GM12878 (cell line): ENCODE measurements around the gene PRDM8. TPM values are rescaled to one million over a fixed set of nuclear protein-coding genes. Genes with fewer than 3 reads are reported as not detected.

Experiments used
- ATAC-seq: fragments of 200-7000 bp; cut with Tn5 transposase; 3 replicates; pipeline ENCODE4 v1.9.1; 2020; ENCODE audit warnings: mild to moderate bottlenecking, moderate library complexity
- BruUV-seq: library from RNA; stranded (reverse); fragments of 400-500 nt; replicated peaks from 2 replicates; lab custom pipeline; 2021; lab: Mats Ljungman, UMichigan
- CTCF ChIA-PET: fragments of 300-600 bp; sonication (Branson Sonifier 250); formaldehyde crosslinking; extraction: SDS; loops from one replicate; lab custom pipeline; 2021; ENCODE audit warnings: inconsistent platforms; lab: Yijun Ruan, JAX
- POLR2A ChIA-PET: fragments of 350-600 bp; formaldehyde crosslinking; extraction: SDS; loops from one replicate; lab custom pipeline; 2021; ENCODE audit warnings: inconsistent platforms; lab: Charles Lee
- RAD21 ChIA-PET: fragments of 300-600 bp; sonication (Branson Sonifier 250); formaldehyde crosslinking; loops from one replicate; lab custom pipeline; 2023; ENCODE audit warnings: antibody characterized with exemption; ENCODE audit not compliant: unreplicated experiment; lab: Charles Lee
- SMC1A ChIA-PET: fragments of 300-600 bp; sonication (Branson Sonifier 250); formaldehyde crosslinking; loops from one replicate; lab custom pipeline; 2023; ENCODE audit not compliant: unreplicated experiment, uncharacterized antibody; lab: Charles Lee
- DNase-seq: peaks from one replicate; pipeline ENCODE4 v3.0.0-alpha.2; 2011; ENCODE audit warnings: low read depth, low spot score
- FAIRE-seq: peaks from 3 replicates; lab custom pipeline; 2011; peaks lifted over from hg19 to GRCh38; lab: Jason Lieb, UNC
- H2AFZ ChIP-seq: 2 replicates; pipeline ENCODE4 v1.6.0; 2011; ENCODE audit warnings: low read depth, low read length, control low read depth; ENCODE audit not compliant: control insufficient read depth
- H3K27ac ChIP-seq: 2 replicates; pipeline ENCODE4 v1.5.1; 2011; ENCODE audit warnings: control low read depth; ENCODE audit not compliant: control insufficient read depth, insufficient read depth
- H3K27me3 ChIP-seq, 2 experiments: replicated peaks in 1 of 2; 2 replicates each; pipeline versions ENCODE4 v1.6.0 to v1.6.1; 2011; ENCODE audit warnings: low read length in 1 of 2; ENCODE audit not compliant: control insufficient read depth in 2 of 2, insufficient read depth in 2 of 2
- H3K36me3 ChIP-seq, 2 experiments: 2 replicates each; pipeline ENCODE4 v1.5.1; 2011; ENCODE audit warnings: low read length in 1 of 2; ENCODE audit not compliant: control insufficient read depth in 2 of 2, insufficient read depth in 2 of 2
- H3K4me1 ChIP-seq: 2 replicates; pipeline ENCODE4 v1.6.1; 2011; ENCODE audit warnings: mild to moderate bottlenecking, low read length, moderate library complexity, mixed read lengths; ENCODE audit not compliant: control insufficient read depth, insufficient read depth
- H3K4me2 ChIP-seq: 2 replicates; pipeline ENCODE4 v1.6.0; 2011; ENCODE audit warnings: control low read depth; ENCODE audit not compliant: control insufficient read depth, insufficient read depth
- H3K4me3 ChIP-seq: fragments of 200-600 bp; sonication (generic); 2 replicates; pipeline ENCODE4 v1.5.1; 2016
- H3K79me2 ChIP-seq: 2 replicates; pipeline ENCODE4 v1.6.0; 2011; ENCODE audit warnings: low read length; ENCODE audit not compliant: control insufficient read depth, insufficient read depth
- H3K9ac ChIP-seq: 2 replicates; pipeline ENCODE4 v1.8.0; 2011; ENCODE audit warnings: low read length, control low read depth, mixed read lengths; ENCODE audit not compliant: control insufficient read depth, insufficient read depth
- H3K9me3 ChIP-seq: replicated peaks from 3 replicates; pipeline ENCODE4 v1.5.1; 2011; ENCODE audit warnings: mild to moderate bottlenecking, low read length; ENCODE audit not compliant: control insufficient read depth, insufficient read depth
- H4K20me1 ChIP-seq: 2 replicates; pipeline ENCODE4 v1.6.0; 2011; ENCODE audit not compliant: control insufficient read depth, insufficient read depth
- PKNOX1 ChIP-seq: fragments of 450-650 bp; IDR thresholded peaks from 2 replicates; pipeline ENCODE4 v1.6.1; 2016; ENCODE audit warnings: mild to moderate bottlenecking
- ZNF217 ChIP-seq: fragments of 450-650 bp; IDR thresholded peaks from 2 replicates; pipeline ENCODE4 v1.6.1; 2017; ENCODE audit warnings: antibody characterized with exemption, mild to moderate bottlenecking
- ZZZ3 ChIP-seq: IDR thresholded peaks from 2 replicates; pipeline ENCODE4 v1.6.1; 2011; ENCODE audit warnings: low read depth; ENCODE audit not compliant: control insufficient read depth, insufficient read length
- in situ Hi-C: fragments of 300-500 bp; cut with MboI; formaldehyde crosslinking; loops from 9 replicates; pipeline ENCODE4 v1.14.3; 2018; ENCODE audit warnings: mixed read lengths
- intact Hi-C: fragments of 100-400 bp; cut with micrococcal nuclease; formaldehyde crosslinking; loops from one replicate; pipeline ENCODE4 v1.14.2; 2022; ENCODE audit not compliant: unreplicated experiment
- polyA plus RNA-seq, 11 experiments: library from polyadenylated mRNA; depleted of rRNA in 4 of 11; unstranded in 6 of 11; stranded (reverse) in 5 of 11; fragments of >200 nt; fragmentation: Nextera tagmentation in 4 of 11; fragmentation: Illumina TruSeq in 1 of 11; extraction: Ambion mirVana in 4 of 11; extraction: Trizol in 1 of 11; gene quantifications; 1 replicate in 1 of 11; 2 replicates in 10 of 11; pipeline versions ENCODE4 v1.2.1 to v1.2.3, GENCODE V29; 2011 to 2016; ENCODE audit warnings: inconsistent platforms in 2 of 11, missing spikeins in 2 of 11, low read depth in 1 of 11
- total RNA-seq, 4 experiments: library from RNA; depleted of rRNA in 3 of 4; stranded (reverse); fragments of >200 nt in 3 of 4; fragmentation: Illumina TruSeq in 1 of 4; extraction: Trizol in 1 of 4; gene quantifications; 2 replicates each; pipeline versions ENCODE4 v1.2.1 to v1.2.3, GENCODE V29; 2013 to 2021

Gene PRDM8
- total and polyA plus RNA-seq, 10 of the 15 experiments (the other 5 are each of a cell fraction or from before 2014, with no cell fraction given), result 0.09 to 1.6 (median 0.40) TPM

- no peak for TF ChIP-seq ZNF217
These were observed 55.1 kb downstream of the PRDM8 start (continued) for GRCh38 chr4:80252427-80252826.

GRCh38 chr4:80252953-80253352 is 55.6 kb downstream of the PRDM8 start:
- Histone ChIP-seq H3K9ac (no peak overlapping the region), H3K27me3 (no peaks in the 10 kb centered on the region), H3K79me2 (no peaks in the 10 kb centered on the region), H3K9me3 (no peaks in the 10 kb centered on the region), H3K36me3 (no peaks in the 10 kb centered on the region), H3K4me2 (no peak overlapping the region), H3K27ac (no peak overlapping the region), H4K20me1 (no peaks in the 10 kb centered on the region), H3K4me3 (no peak overlapping the region), H2AFZ (no peak overlapping the region), H3K4me1 (peaks cover 4% of the 10 kb centered on the region; the same call in 1 of the 2 replicates)
- POLR2A ChIA-PET, result no interaction called here
- CTCF ChIA-PET, result interaction anchor here (0.5 to 1.6 kb wide), 3 partner anchors 21 to 268 kb away, joined by 3 to 6 read pairs (median 4); no protein-coding TSS in a partner anchor
- DNase-seq, result no peak
- no TSS peak for BruUV-seq
- no peak for TF ChIP-seq ZZZ3
- peak; percentile 63 for TF ChIP-seq PKNOX1
- SMC1A ChIA-PET, result interaction anchor here (0.7 to 2.4 kb wide), 5 partner anchors 12 to 31 kb away, joined by 3 to 6 read pairs (median 4); no protein-coding TSS in a partner anchor
- peak; percentile 40 for ATAC-seq
- intact Hi-C loops (loop anchor here (2.0 kb wide), 1 partner anchor 24 kb away; no protein-coding TSS in a partner anchor), in situ Hi-C loops (no loop called here)
- no peak for FAIRE-seq
- RAD21 ChIA-PET, result interaction anchor here (1.0 to 1.5 kb wide), 2 partner anchors 14 to 33 kb away, joined by 3 read pairs; partner anchors contain the start of gene FGF5
